Measurements from ENCODE around the gene POTEB3.
"Not testable (repeated sequence)": the region's sequence is repeated elsewhere in the genome, so short reads cannot be mapped to it uniquely, and the experiment has no call there.

Gene POTEB3

GRCh38 chr15:21369177-21369576 is 71.1 kb downstream of the POTEB3 start:
- not testable (repeated sequence) for H3K27me3 Mint-ChIP-seq; DNase-seq (ENCODE audit: low spot score in 2 of 2); H3K4me1 Mint-ChIP-seq; ATAC-seq (replicated peaks; ENCODE audit: extremely low read depth, poor library complexity, severe bottlenecking); H3K4me3 Mint-ChIP-seq; H3K36me3 Mint-ChIP-seq (ENCODE audit: insufficient read depth); H3K27ac Mint-ChIP-seq (ENCODE audit: low read depth); H3K9me3 Mint-ChIP-seq

- not testable (repeated sequence) for H3K27ac Mint-ChIP-seq (ENCODE audit: low read depth); H3K27me3 Mint-ChIP-seq; H3K9me3 Mint-ChIP-seq; H3K4me1 Mint-ChIP-seq; DNase-seq (ENCODE audit: low spot score in 2 of 2); H3K4me3 Mint-ChIP-seq; ATAC-seq (replicated peaks; ENCODE audit: extremely low read depth, poor library complexity, severe bottlenecking); H3K36me3 Mint-ChIP-seq (ENCODE audit: insufficient read depth)
These were observed 71.7 kb downstream of the POTEB3 start for GRCh38 chr15:21368625-21369024.

Measured in central memory CD8-positive, alpha-beta T cell (primary cell).